CD14-positive monocyte (primary cell): ENCODE measurements around the gene SNRNP35. TPM values are rescaled to one million over a fixed set of nuclear protein-coding genes. Genes with fewer than 3 reads are reported as not detected.

ENCODE experiments used
- DNase-seq, 3 donors: peaks; one replicate each; pipeline ENCODE4 v3.0.0-alpha.2; 2011 to 2022
- H2AFZ ChIP-seq: 2 replicates; pipeline ENCODE4 v1.6.0; 2012; ENCODE audit warnings: mild to moderate bottlenecking, low read depth, low read length, inconsistent platforms; ENCODE audit not compliant: insufficient read depth, poor library complexity, severe bottlenecking
- H3K27ac ChIP-seq, 2 donors: 1 replicate in 1 of 2; 2 replicates in 1 of 2; pipeline ENCODE4 v1.5.1; 2012 to 2013; ENCODE audit warnings: low read length in 2 of 2, control low read depth in 1 of 2, inconsistent platforms in 1 of 2, low read depth in 1 of 2, mild to moderate bottlenecking in 1 of 2
- H3K27me3 ChIP-seq, 2 donors: one replicate each; pipeline versions ENCODE4 v1.6.0 to v1.6.1; 2011 to 2013; ENCODE audit warnings: low read length in 2 of 2; ENCODE audit not compliant: control insufficient read depth in 2 of 2, insufficient read depth in 2 of 2
- H3K36me3 ChIP-seq, 2 donors: replicated peaks in 1 of 2; 1 replicate in 1 of 2; 2 replicates in 1 of 2; pipeline versions ENCODE4 v1.5.1 to v1.6.1; 2012 to 2013; ENCODE audit warnings: low read length in 2 of 2, control low read depth in 1 of 2, inconsistent platforms in 1 of 2, mild to moderate bottlenecking in 1 of 2; ENCODE audit not compliant: insufficient read depth in 2 of 2, control insufficient read depth in 1 of 2
- H3K4me1 ChIP-seq, 2 donors: 1 replicate in 1 of 2; 2 replicates in 1 of 2; pipeline versions ENCODE4 v1.5.1 to v1.6.1; 2012 to 2013; ENCODE audit warnings: low read length in 2 of 2, control low read depth in 1 of 2, inconsistent platforms in 1 of 2, mild to moderate bottlenecking in 1 of 2, moderate library complexity in 1 of 2; ENCODE audit not compliant: insufficient read depth in 2 of 2, control insufficient read depth in 1 of 2
- H3K4me2 ChIP-seq: replicated peaks from 2 replicates; pipeline ENCODE3; 2012; ENCODE audit warnings: low read length, moderate library complexity, mild to moderate bottlenecking; ENCODE audit not compliant: poor library complexity, severe bottlenecking; ENCODE audit errors: extremely low read depth
- H3K4me3 ChIP-seq, 3 experiments: fragments of 200-600 bp in 1 of 3; sonication (generic) in 1 of 3; replicated peaks in 1 of 3; 1 replicate in 2 of 3; 2 replicates in 1 of 3; pipeline ENCODE4 v1.5.1; 2011 to 2013; ENCODE audit warnings: low read length in 3 of 3, mild to moderate bottlenecking in 3 of 3, control low read depth in 2 of 3, low read depth in 2 of 3, inconsistent platforms in 1 of 3, moderate library complexity in 1 of 3
- H3K79me2 ChIP-seq: 2 replicates; pipeline ENCODE4 v1.6.0; 2012; ENCODE audit warnings: mild to moderate bottlenecking, control low read depth, inconsistent platforms, low read length, moderate library complexity; ENCODE audit not compliant: insufficient read depth
- H3K9ac ChIP-seq: 2 replicates; pipeline ENCODE4 v1.6.0; 2017; ENCODE audit warnings: low read length, mild to moderate bottlenecking; ENCODE audit not compliant: insufficient read depth, poor library complexity, severe bottlenecking
- H3K9me3 ChIP-seq, 2 donors: replicated peaks in 1 of 2; 1 replicate in 1 of 2; 2 replicates in 1 of 2; pipeline versions ENCODE4 v1.5.1 to v1.6.1; 2012 to 2013; ENCODE audit warnings: low read length in 2 of 2, control low read depth in 1 of 2; ENCODE audit not compliant: control insufficient read depth in 1 of 2, insufficient read depth in 1 of 2
- H4K20me1 ChIP-seq: 2 replicates; pipeline ENCODE4 v1.6.0; 2012; ENCODE audit warnings: mild to moderate bottlenecking, low read length, control low read depth, moderate library complexity; ENCODE audit not compliant: insufficient read depth
- H3K27ac Mint-ChIP-seq, 7 donors: one replicate each; pipeline ENCODE4 v1.8.0; 2020; ENCODE audit warnings: mild to moderate bottlenecking in 7 of 7, mixed read lengths in 7 of 7, moderate library complexity in 6 of 7, inconsistent platforms in 2 of 7
- H3K27me3 Mint-ChIP-seq, 3 donors: one replicate each; pipeline ENCODE4 v1.8.0; 2021 to 2022; ENCODE audit warnings: low read depth in 3 of 3, mild to moderate bottlenecking in 3 of 3, mixed read lengths in 3 of 3, moderate library complexity in 3 of 3, inconsistent platforms in 1 of 3
- H3K36me3 Mint-ChIP-seq, 2 donors: one replicate each; pipeline ENCODE4 v1.8.0; 2020; ENCODE audit warnings: mixed read lengths in 2 of 2, inconsistent platforms in 1 of 2, mild to moderate bottlenecking in 1 of 2
- H3K4me1 Mint-ChIP-seq: one replicate; pipeline ENCODE4 v1.8.0; 2020; ENCODE audit warnings: mild to moderate bottlenecking, mixed read lengths
- H3K4me3 Mint-ChIP-seq, 2 donors: one replicate each; pipeline ENCODE4 v1.8.0; 2020; ENCODE audit warnings: mild to moderate bottlenecking in 2 of 2, mixed read lengths in 2 of 2, moderate library complexity in 1 of 2
- H3K9me3 Mint-ChIP-seq, 7 donors: one replicate each; pipeline ENCODE4 v1.8.0; 2020 to 2022; ENCODE audit warnings: mixed read lengths in 7 of 7, mild to moderate bottlenecking in 6 of 7, moderate library complexity in 6 of 7, inconsistent platforms in 2 of 7
- CTCF ChIP-seq: fragments of 200-600 bp; IDR thresholded peaks from one replicate; pipeline ENCODE4 v1.8.0; 2022; ENCODE audit warnings: antibody characterized with exemption, mild to moderate bottlenecking
- WGBS: methylation state at CpG from one replicate; pipeline ENCODE4 v1.1.5; 2013; ENCODE audit warnings: missing lambda C conversion rate; ENCODE audit not compliant: insufficient coverage; 5-methylcytosine and 5-hydroxymethylcytosine counted together
- intact Hi-C, 2 donors: fragments of 100-400 bp; cut with micrococcal nuclease; formaldehyde crosslinking; loops; one replicate each; pipeline versions ENCODE4 v1.15.0 to v1.15.1; 2023
- polyA plus RNA-seq, 3 donors: library from polyadenylated mRNA; depleted of rRNA in 1 of 3; unstranded in 2 of 3; stranded (reverse) in 1 of 3; fragments of 300-500 nt in 2 of 3; fragments of >200 nt in 1 of 3; fragmentation: Illumina TruSeq in 2 of 3; gene quantifications; 1 replicate in 2 of 3; 2 replicates in 1 of 3; pipeline ENCODE4 v1.2.3, GENCODE V29; 2012 to 2021

SNRNP35 gene
- polyA plus RNA-seq, 3 donors, result 13.4 to 19.5 (median 16.7) TPM

- Histone ChIP-seq H3K79me2 (no peaks in the 10 kb centered on the region), H3K27me3 (no peaks in the 10 kb centered on the region), H3K4me3 (no peak overlapping the region), H3K9ac (no peak overlapping the region), H3K4me1 (peaks cover 0 to 4% of the 10 kb centered on the region in 2 donors), H3K4me2 (no peak overlapping the region), H2AFZ (no peak overlapping the region), H3K27ac (no peak overlapping the region), H4K20me1 (no peaks in the 10 kb centered on the region), H3K36me3 (no peaks in the 10 kb centered on the region), H3K9me3 (no peaks in the 10 kb centered on the region)
- Mint-ChIP-seq H3K4me3 (no peak overlapping the region), H3K27ac (no peak overlapping the region), H3K9me3 (peaks cover 0 to 2% (median 0%) of the 10 kb centered on the region in 7 donors), H3K27me3 (peaks cover 0 to 6% (median 3%) of the 10 kb centered on the region in 3 donors), H3K36me3 (peaks cover 0 to 2% of the 10 kb centered on the region in 2 donors), H3K4me1 (peaks cover 12% of the 10 kb centered on the region)
- intact Hi-C loops, result no loop called here
- DNase-seq, result no peak
- WGBS, result 96% methylated on average over 15 of the region's 18 CpGs
- no peak for TF ChIP-seq CTCF
Observed at GRCh38 chr12:123494124-123494851, 36.3 kb downstream of the SNRNP35 start.

- no peaks in the 10 kb centered on the region for H4K20me1 ChIP-seq
- TF ChIP-seq CTCF, result no peak
- Mint-ChIP-seq H3K9me3 (peaks cover 0 to 2% (median 0%) of the 10 kb centered on the region in 7 donors), H3K27ac (no peak overlapping the region), H3K27me3 (peaks cover 3 to 5% (median 3%) of the 10 kb centered on the region in 3 donors), H3K36me3 (peaks cover 0 to 2% of the 10 kb centered on the region in 2 donors), H3K4me3 (no peak overlapping the region), H3K4me1 (peaks cover 12% of the 10 kb centered on the region)
- 90% methylated on average over 2 of the region's 7 CpGs for WGBS
- no peak overlapping the region for H3K4me3 ChIP-seq
- H2AFZ ChIP-seq, result no peak overlapping the region
- H3K27ac ChIP-seq, result no peak overlapping the region
- H3K4me2 ChIP-seq, result no peak overlapping the region
- H3K36me3 ChIP-seq, result no peaks in the 10 kb centered on the region
- peaks cover 0 to 4% of the 10 kb centered on the region in 2 donors for H3K4me1 ChIP-seq
- DNase-seq, result no peak
- H3K9me3 ChIP-seq, result no peaks in the 10 kb centered on the region
- H3K27me3 ChIP-seq, result no peaks in the 10 kb centered on the region
- intact Hi-C loops, result no loop called here
- H3K9ac ChIP-seq, result no peak overlapping the region
- H3K79me2 ChIP-seq, result no peaks in the 10 kb centered on the region
Observed at GRCh38 chr12:123497065-123497464, 39.1 kb downstream of the SNRNP35 start.
